ENCODE data around the gene ACACB.

ACACB gene

GRCh38 chr12:109182041-109182839, 65.9 kb downstream of the ACACB start:
- no peak for DNase-seq

- no peak for DNase-seq
These were observed 69.1 kb downstream of the ACACB start for GRCh38 chr12:109185441-109185840.

- no peak for DNase-seq
These were observed 70.7 kb downstream of the ACACB start for GRCh38 chr12:109186993-109187653.

- no peak for DNase-seq
These were observed 71.8 kb downstream of the ACACB start for GRCh38 chr12:109188108-109188712.

GRCh38 chr12:109189291-109189690, 72.9 kb downstream of the ACACB start:
- DNase-seq: no peak

GRCh38 chr12:109191621-109192250, 75.3 kb downstream of the ACACB start:
- DNase-seq: no peak

- no peak for DNase-seq
These were observed 76.0 kb downstream of the ACACB start for GRCh38 chr12:109192358-109192757.

GRCh38 chr12:109193896-109194295, 77.5 kb downstream of the ACACB start:
- no peak for DNase-seq

GRCh38 chr12:109196332-109196731, 79.9 kb downstream of the ACACB start:
- no peak for DNase-seq

GRCh38 chr12:109197327-109197726, 80.9 kb downstream of the ACACB start:
- DNase-seq: no peak

- DNase-seq: no peak
These were observed 82.9 kb downstream of the ACACB start for GRCh38 chr12:109199324-109199723.

- no peak for DNase-seq
These were observed 84.6 kb downstream of the ACACB start for GRCh38 chr12:109200825-109201495.

GRCh38 chr12:109201496-109201885, 85.1 kb downstream of the ACACB start:
- no peak for DNase-seq

- no peak for DNase-seq
These were observed 86.4 kb downstream of the ACACB start for GRCh38 chr12:109202770-109203169.

- no peak for DNase-seq
These were observed 87.1 kb downstream of the ACACB start for GRCh38 chr12:109203480-109203879.

- DNase-seq: no peak
These were observed 92.7 kb downstream of the ACACB start for GRCh38 chr12:109209082-109209481.

GRCh38 chr12:109212460-109213115, 96.2 kb downstream of the ACACB start:
- no peak for DNase-seq

GRCh38 chr12:109214131-109214530, 97.7 kb downstream of the ACACB start:
- DNase-seq: no peak

GRCh38 chr12:109218996-109219395, 102.6 kb downstream of the ACACB start:
- no peak for DNase-seq

- no peak for DNase-seq
These were observed 103.6 kb downstream of the ACACB start for GRCh38 chr12:109219938-109220337.

- no peak for DNase-seq
These were observed 105.0 kb downstream of the ACACB start for GRCh38 chr12:109221277-109221931.

- no peak for DNase-seq
These were observed 105.7 kb downstream of the ACACB start for GRCh38 chr12:109222062-109222461.
